ENCODE results near the gene RAPSN. TPM values are rescaled to one million over a fixed set of nuclear protein-coding genes. Genes with fewer than 3 reads are reported as not detected.

Gene RAPSN
- total and polyA plus RNA-seq, 2 of the 8 experiments (the other 6 are each of a cell fraction or from before 2014, with no cell fraction given) = 0.06 to 0.34 TPM

- peak overlapping the region; percentile 96 for H3K18ac ChIP-seq (ENCODE audit: extremely low read depth, low read length)
- peak overlapping the region; percentile 75 for H2BK20ac ChIP-seq (ENCODE audit: low read length)
- TF ChIP-seq MAX (IDR thresholded peaks at IDR 0.05) (0 out of 2 replicates have a peak, but pooled peaks have one; percentile 17), NRF1 (IDR thresholded peaks at IDR 0.05; ENCODE audit: low read depth, low read length) (no peak), CEBPB (IDR thresholded peaks at IDR 0.05; ENCODE audit: low read depth, low read length) (no peak), ATF2 (IDR thresholded peaks at IDR 0.05; ENCODE audit: low read length) (no peak), ASH2L (IDR thresholded peaks at IDR 0.05; ENCODE audit: low read length) (peak; percentile 21), CHD2 (IDR thresholded peaks at IDR 0.05; ENCODE audit: low read length) (no peak), EGR1 (IDR thresholded peaks at IDR 0.05; ENCODE audit: borderline replicate concordance, low read depth, low read length) (no peak)
- 0 out of 2 replicates have a peak overlapping the region, but pooled peaks have one; percentile 22 for H4K8ac ChIP-seq (ENCODE audit: extremely low read depth, insufficient read depth, low read length)
- peak overlapping the region; percentile 75; the same call in 1 of the 2 replicates for H2BK12ac ChIP-seq (ENCODE audit: low read depth, low read length)
- FAIRE-seq (no peak), DNase-seq (ENCODE audit: low read depth in 1 of 2, low spot score in 2 of 2) (no peak)
- H3K27me3 ChIP-seq (replicated peaks in 1 of 4; ENCODE audit: control insufficient read depth in 3 of 4, extremely low read depth in 1 of 4, insufficient read depth in 3 of 4, low read length in 3 of 4) = no peaks in the 10 kb centered on the region
- H4K5ac ChIP-seq (ENCODE audit: insufficient read length, low read depth, low read length) = peak overlapping the region; percentile 27
- peak overlapping the region; percentile 65; the same call in 1 of the 2 replicates for H2AFZ ChIP-seq (ENCODE audit: low read length)
- ChIA-PET CTCF (ENCODE audit: partially characterized antibody) (interaction anchor here (0.9 to 6.9 kb wide), 7 partner anchors 9 to 142 kb away, joined by 3 to 44 read pairs (median 6); no protein-coding TSS in a partner anchor), POLR2A (ENCODE audit: partially characterized antibody) (interaction anchor here (1.0 to 3.2 kb wide), 6 partner anchors 8 to 446 kb away, joined by 3 to 29 read pairs (median 4); no protein-coding TSS in a partner anchor)
- peak overlapping the region in 1 of 4 experiments; percentile 48; a peak in 3 of 7 replicates for H3K9ac ChIP-seq (replicated peaks in 1 of 4; ENCODE audit: extremely low read depth in 1 of 4, low read depth in 3 of 4, low read length in 3 of 4)
- H3K79me1 ChIP-seq (ENCODE audit: low read depth, low read length) = no peaks in the 10 kb centered on the region
- no peak overlapping the region for H3K23ac ChIP-seq (ENCODE audit: insufficient read length)
- peak overlapping the region; percentile 6 for H3K56ac ChIP-seq (replicated peaks; ENCODE audit: insufficient read length, low read depth, low read length)
- H4K20me1 ChIP-seq (replicated peaks in 1 of 2; ENCODE audit: control insufficient read depth in 1 of 2, insufficient read depth in 2 of 2, low read length in 2 of 2) = no peaks in the 10 kb centered on the region
- no peak overlapping the region for H2BK120ac ChIP-seq (replicated peaks; ENCODE audit: low read depth, low read length)
- H3K4me3 ChIP-seq (ENCODE audit: extremely low read depth in 1 of 4, insufficient read depth in 2 of 4, low read depth in 3 of 4, low read length in 4 of 4) = peak overlapping the region; percentile 34 to 58 (median 44)
- H4K91ac ChIP-seq (replicated peaks; ENCODE audit: insufficient read length, low read length) = no peak overlapping the region
- peak overlapping the region; percentile 32 for H3K4ac ChIP-seq (replicated peaks; ENCODE audit: insufficient read length, low read depth, low read length)
- 25% methylated on average over 8 of the region's 8 CpGs; no CpG with 5 or more reads in 1 of the 2 experiments for WGBS, 2 experiments (ENCODE audit: extremely low coverage in 1 of 2, insufficient coverage in 1 of 2, insufficient read length in 1 of 2, insufficient replicate concordance in 2 of 2, low coverage in 1 of 2, low lambda C conversion rate in 2 of 2, missing lambda C conversion rate in 1 of 2)
- H2BK15ac ChIP-seq (ENCODE audit: low read length) = 0 out of 2 replicates have a peak overlapping the region, but pooled peaks have one; percentile 48
- no peaks in the 10 kb centered on the region for H3K79me2 ChIP-seq (ENCODE audit: control insufficient read depth in 1 of 2, insufficient read depth in 2 of 2, low read length in 2 of 2)
- peak overlapping the region; percentile 91 for H2BK5ac ChIP-seq (ENCODE audit: low read depth, low read length)
- peak overlapping the region; percentile 71 to 100 for H3K4me2 ChIP-seq (ENCODE audit: insufficient read depth in 1 of 2, low read depth in 2 of 2, low read length in 2 of 2)
- H3K23me2 ChIP-seq (ENCODE audit: low read depth, low read length) = peaks cover 6% of the 10 kb centered on the region; the same call in 1 of the 2 replicates
- H3K27ac ChIP-seq (ENCODE audit: low read depth, low read length) = no peak overlapping the region; the same call in 1 of the 2 replicates
- H3K36me3 ChIP-seq (ENCODE audit: control insufficient read depth in 2 of 4, insufficient read depth in 4 of 4, low read length in 3 of 4) = no peaks in the 10 kb centered on the region
- peaks cover 7 to 17% (median 7%) of the 10 kb centered on the region in 4 experiments for H3K4me1 ChIP-seq (replicated peaks in 1 of 4; ENCODE audit: control insufficient read depth in 3 of 4, insufficient read depth in 4 of 4, low read length in 3 of 4)
- peak overlapping the region; percentile 65; the same call in 1 of the 2 replicates for H2AK5ac ChIP-seq (ENCODE audit: low read depth, low read length)
- no peak overlapping the region for H3K14ac ChIP-seq (ENCODE audit: insufficient read length)
- no peaks in the 10 kb centered on the region for H3K9me3 ChIP-seq (ENCODE audit: insufficient read depth in 2 of 2, low read depth in 1 of 2, low read length in 1 of 2)
These were observed 48.1 kb downstream of the RAPSN start for GRCh38 chr11:47400768-47401279.
